GM19035 (cell line): ENCODE results near the gene RTP4.
A peak's percentile ranks its signal among the peaks of the same experiment; 100 is the strongest.

Source experiments
- ATAC-seq: cut with Tn5 transposase; IDR thresholded peaks from one replicate; pipeline ENCODE4 v1.9.1; 2021; ENCODE audit not compliant: unreplicated experiment

RTP4 gene, protein sequence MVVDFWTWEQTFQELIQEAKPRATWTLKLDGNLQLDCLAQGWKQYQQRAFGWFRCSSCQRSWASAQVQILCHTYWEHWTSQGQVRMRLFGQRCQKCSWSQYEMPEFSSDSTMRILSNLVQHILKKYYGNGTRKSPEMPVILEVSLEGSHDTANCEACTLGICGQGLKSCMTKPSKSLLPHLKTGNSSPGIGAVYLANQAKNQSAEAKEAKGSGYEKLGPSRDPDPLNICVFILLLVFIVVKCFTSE

DNA sequence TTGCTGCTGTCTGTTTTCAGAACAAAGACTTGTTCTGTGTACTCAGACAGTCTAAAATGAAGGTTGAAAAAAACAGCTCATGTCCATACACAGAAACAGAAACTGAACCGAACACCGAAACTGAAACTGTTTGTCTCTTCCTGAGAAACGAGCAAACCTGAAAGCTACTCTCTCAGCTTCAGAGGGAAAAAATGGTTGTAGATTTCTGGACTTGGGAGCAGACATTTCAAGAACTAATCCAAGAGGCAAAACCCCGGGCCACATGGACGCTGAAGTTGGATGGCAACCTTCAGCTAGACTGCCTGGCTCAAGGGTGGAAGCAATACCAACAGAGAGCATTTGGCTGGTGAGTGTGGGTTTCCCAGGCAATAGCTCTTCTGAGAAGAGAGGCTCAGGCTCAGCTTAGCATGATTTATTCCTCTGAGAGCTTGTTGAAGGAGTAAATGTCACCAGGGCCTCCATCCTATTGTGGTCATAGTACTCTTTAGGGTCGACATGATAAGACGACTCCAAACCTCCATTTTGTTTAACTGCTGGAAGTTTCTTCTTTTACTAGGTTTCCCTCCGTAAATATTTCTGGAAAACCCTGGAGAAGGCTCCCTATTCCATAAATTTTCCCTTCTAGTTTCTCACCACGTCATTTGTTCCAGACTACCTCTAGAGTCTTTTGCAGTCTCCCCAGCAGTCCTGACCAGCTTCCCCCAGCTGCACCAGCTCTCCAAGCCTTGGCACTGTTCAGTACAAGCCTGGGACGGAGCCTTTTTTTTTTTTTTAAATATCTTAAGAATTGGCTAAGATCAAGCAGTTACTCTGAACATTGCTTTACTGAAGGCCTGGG lies at the start of gene RTP4:
TSS of gene RTP4 (plus strand) at position 135 of the 838 bp plus-strand sequence. CDS start at position 192, 57 bp downstream.
- ATAC-seq = peak; percentile 97

- ATAC-seq = no peak
Observed at GRCh38 chr3:187318819-187319616, 49.2 kb upstream of the RTP4 start.

GRCh38 chr3:187319699-187320302 lies 48.4 kb upstream of the RTP4 start:
- peak; percentile 68 for ATAC-seq

- no peak for ATAC-seq
Observed at GRCh38 chr3:187321766-187322165, 46.4 kb upstream of the RTP4 start.

- no peak for ATAC-seq
Observed at GRCh38 chr3:187322291-187322690, 45.9 kb upstream of the RTP4 start.

GRCh38 chr3:187323091-187323490 lies 45.1 kb upstream of the RTP4 start:
- no peak for ATAC-seq

- ATAC-seq = no peak
Observed at GRCh38 chr3:187325632-187326031, 42.6 kb upstream of the RTP4 start.

DNA sequence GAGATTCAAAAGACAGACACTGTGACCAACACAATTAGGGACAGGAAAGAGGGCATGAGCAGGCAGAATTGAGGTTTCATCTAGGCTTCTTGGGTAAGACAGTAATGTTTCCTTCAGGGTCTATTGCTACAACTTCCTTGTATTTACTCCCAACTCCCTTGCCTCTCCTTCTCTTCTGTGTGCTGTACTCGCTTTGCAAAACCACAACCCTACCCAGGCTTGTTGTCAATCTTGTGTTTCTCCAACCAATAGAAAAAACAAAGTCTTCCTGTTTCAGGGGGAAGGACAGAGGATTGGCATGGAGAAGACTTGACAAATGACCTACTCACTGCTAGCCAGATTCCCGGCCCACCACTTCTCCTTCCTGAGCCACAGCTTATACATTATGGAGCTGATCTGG lies 40.3 kb upstream of the RTP4 start:
- ATAC-seq = no peak

GRCh38 chr3:187328691-187329090 lies 39.5 kb upstream of the RTP4 start:
- ATAC-seq = no peak

DNA sequence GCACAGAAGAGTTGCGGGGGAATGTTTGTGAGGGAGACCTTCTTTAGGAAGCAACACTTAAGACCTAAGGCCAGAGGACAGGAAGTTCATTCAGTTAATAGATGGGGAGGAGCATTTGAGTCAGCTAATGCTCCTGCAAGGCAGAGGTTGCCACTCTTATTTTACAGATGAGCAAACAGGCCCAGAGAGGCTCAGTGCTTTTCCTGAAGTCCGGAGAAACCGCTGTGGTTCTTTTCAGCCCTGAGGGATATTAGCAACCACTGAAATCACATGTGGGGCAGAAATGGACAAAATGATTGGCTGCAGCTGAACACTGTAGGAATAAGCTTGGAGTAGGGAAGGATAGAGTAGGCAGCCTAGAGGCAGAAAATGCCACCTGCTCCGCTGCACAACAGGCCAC lies 33.3 kb upstream of the RTP4 start:
- no peak for ATAC-seq

DNA sequence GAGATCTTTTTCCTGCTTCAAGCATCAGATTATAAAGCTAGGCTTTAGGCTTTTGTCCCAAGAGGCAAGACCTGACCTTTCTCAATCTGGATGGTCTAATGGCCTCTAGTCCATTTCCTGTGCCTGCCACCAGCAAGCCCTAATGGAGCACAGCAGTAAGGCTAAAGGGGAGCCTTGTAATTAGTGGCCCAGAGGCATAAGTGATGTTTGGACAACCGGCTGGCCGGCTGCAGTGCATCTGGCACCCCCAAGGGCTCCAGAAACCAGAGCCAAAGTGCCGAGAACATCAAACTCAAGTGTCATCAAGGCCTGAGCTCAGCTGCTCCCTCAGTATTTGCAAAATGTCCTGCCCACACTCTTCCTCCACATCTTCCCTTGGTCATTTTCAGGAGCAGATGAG lies 31.9 kb upstream of the RTP4 start:
- no peak for ATAC-seq

DNA sequence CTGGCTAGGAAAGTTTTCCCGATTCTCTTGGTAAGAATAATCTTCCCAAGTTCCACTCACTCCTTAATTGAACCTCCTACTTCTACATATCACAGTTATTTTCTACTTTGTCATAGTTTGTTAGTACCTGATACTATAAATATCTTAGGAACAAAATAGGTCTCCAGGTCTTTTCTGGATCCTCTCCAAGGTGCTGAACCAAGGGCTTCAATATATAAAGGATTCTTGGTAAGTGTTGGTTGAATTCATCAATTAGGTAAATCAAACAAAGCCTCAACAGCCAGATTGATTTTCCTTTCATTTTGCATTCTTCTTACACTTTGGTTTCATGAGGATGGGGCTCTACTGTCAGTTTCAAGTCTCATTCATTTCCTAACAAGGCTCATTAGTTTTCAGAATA lies 27.6 kb upstream of the RTP4 start:
- ATAC-seq = no peak

DNA sequence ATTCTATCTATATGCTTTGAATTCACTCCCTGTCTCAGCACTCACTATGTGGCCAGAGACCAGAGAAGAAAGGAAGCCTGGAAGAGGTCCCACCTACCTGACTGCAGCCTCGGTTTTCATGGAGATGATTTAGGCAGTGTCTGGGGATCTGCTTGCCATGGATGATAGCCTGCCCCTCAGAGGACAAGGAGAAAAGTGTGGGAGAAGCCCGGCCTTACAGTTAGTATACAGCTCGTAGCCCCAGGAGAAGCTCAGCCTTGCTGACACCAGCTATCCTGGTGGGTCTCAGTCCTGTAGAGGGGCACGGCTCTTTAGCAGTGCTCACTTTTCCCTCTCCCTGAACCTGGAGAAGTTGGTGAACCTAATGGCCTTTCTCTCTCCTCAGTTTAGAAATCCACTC lies 25.9 kb upstream of the RTP4 start:
- no peak for ATAC-seq

DNA sequence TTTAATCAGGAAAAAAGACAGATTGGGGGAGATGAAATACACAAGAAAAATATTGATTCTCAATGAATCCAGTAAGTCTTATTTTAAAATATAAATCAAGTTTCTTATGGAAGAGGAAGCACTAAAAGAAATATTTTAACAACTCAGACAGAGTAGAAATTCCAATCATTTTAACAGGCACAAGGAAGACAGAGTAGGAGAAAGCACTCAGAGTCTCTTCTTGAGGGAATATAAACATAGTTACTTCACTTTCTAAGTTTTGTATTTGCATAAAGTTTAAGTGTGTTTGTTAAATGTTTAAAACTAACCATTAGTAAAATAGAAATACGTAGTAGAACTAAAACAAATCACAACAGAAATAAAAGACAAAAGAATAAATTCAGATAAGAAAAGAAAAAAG lies 24.5 kb upstream of the RTP4 start:
- no peak for ATAC-seq

DNA sequence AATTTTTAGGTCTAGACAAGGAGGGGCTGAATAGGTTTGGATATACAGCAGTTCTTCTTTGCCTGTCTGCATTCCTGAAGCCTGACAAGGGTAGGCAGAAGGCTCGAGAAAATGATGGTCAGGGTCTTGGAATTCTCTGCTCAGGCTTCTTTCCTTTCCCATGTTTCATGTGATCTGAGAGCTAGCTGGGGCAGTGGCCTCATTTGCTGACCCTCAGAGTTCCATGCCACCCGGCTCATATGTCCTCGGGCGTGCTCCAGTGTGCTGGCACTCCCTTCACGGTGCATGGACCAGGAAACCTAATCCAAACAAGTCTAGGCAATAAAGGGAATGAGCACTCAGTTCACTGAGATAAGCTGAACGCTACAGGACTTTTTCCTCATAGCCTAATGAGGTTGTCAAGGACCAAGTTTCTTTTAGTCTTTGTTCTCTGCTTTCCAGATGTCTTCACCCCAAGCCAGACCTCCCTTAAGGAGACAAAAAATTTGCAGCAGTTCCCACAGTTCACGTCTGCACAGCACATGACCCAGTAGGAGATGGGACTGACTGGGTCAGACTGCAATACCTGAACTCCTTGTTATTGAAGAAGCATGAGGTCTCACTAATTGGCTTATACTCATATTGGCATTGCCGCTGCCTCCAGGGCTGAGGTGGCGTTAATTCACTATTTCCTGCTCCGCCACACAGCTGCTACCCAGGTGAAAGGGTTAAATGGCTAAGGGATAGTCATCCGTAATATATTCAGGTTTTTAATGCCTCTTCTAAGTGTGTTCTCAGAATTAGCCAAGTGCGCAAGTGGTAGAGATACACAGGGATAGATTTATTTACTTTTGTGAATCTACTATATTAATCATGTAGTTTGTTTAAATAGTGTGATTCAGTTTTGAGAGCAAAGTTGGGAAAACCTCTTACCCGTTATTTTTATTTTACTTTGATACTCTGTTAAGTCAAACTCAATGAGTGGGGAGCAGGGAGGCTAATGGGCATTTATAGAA lies 15.3 kb upstream of the RTP4 start:
- ATAC-seq = no peak

DNA sequence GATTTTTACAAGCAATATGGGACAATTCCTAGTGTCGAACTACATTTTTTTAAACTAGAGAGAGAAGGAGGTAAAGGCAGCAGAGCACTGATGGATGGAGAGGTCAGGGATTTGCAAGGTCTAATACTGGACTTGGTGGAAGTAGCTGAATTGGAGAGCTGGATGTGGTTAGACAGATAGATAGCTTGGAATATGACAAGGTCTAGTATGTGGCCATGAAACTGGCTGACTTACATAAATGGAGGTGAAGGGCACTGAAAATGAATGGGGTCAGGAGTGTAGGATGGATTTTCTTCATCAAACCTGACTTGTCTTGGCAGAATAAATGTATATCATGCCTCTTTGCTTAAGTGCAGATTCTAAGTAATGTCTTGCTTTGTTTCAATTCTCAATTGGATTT lies 10.1 kb upstream of the RTP4 start:
- ATAC-seq = no peak

GRCh38 chr3:187359798-187360486 lies 8.2 kb upstream of the RTP4 start:
- no peak for ATAC-seq

DNA sequence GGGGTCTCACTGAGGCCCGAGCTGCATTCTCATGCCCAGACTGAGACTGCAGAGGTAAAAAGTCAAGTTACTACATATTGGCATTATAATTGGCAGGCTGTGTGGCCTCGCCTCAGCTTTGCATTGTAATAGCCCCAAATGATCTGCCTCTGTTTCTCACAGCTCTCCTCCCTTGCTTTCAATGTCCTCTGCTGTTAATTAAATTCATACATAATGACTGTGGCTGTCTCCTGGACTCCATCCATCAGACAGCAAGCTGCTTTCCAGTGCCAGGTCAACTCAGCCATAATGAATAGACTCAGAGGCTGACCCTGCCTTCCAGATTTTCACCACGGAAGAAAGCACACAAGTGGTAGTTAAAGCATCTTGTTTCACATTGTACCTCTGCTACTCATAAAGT lies 7.6 kb upstream of the RTP4 start:
- no peak for ATAC-seq

GRCh38 chr3:187361835-187362234 lies 6.3 kb upstream of the RTP4 start:
- ATAC-seq = no peak
